ENCODE measurements around the gene ALKBH5. TPM values are rescaled to one million over a fixed set of nuclear protein-coding genes. Genes with fewer than 3 reads are reported as not detected.

The ALKBH5 gene
- polyA plus RNA-seq, 1 donor from 2014 or later = 55.0 TPM

DNA sequence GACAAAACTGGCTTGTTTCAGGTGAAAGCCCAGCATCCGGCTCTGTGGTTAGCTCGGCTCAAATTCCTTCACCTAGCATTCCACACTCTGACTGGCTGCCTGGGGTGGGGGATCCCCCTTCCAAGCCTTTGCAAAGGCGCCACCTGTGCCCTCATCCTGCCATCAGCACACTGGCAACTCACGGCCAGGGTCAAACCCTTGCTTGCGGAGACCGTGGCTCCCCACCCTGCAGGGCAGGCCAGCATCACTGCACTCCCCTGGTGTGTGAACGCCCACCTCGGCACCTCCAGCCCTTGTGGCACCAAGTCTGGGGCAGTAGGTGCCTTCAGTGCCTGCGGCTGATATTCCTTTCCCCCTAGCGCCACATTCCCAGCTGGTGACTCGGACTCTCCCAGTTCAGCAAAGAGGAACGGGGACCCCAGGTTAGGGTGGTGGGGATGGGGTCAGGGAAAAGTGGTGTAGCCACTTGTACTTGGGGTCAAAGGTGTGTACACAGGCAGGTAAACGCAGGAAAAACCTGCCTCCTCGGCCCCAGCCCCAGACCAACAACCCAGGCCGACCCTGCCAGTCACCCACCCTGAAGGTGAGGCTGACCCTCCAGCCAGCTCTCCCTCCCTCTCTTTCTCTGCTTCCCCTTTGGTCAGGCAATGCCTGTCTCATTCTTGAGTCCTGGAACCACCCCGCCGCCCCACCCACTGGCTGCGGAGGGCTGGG, 73.8 kb downstream of the ALKBH5 start:
- H3F3A ChIP-seq (ENCODE audit: insufficient read depth, low read length, poor library complexity, severe bottlenecking) = no peaks in the 10 kb centered on the region
- no peaks in the 10 kb centered on the region for H3K9me3 ChIP-seq (ENCODE audit: low read length)
- no peaks in the 10 kb centered on the region for H3K36me3 ChIP-seq (ENCODE audit: insufficient read depth, low read length)
- H3K27ac ChIP-seq (ENCODE audit: low read length) = peak overlapping the region; percentile 67
- peak overlapping the region; percentile 89 for H3K9ac ChIP-seq (ENCODE audit: low read length)
- TF ChIP-seq RAD21 (conservative IDR thresholded peaks at IDR 0.05) (no peak), POLR2AphosphoS5 (IDR thresholded peaks at IDR 0.05) (no peak), MXI1 (conservative IDR thresholded peaks at IDR 0.05; ENCODE audit: poor library complexity, severe bottlenecking) (no peak), EZH2 (IDR thresholded peaks at IDR 0.05; ENCODE audit: borderline replicate concordance, insufficient read depth, low read length, poor library complexity, severe bottlenecking) (no peak), SMC3 (conservative IDR thresholded peaks at IDR 0.05; ENCODE audit: poor library complexity) (no peak), TAF1 (IDR thresholded peaks at IDR 0.05; ENCODE audit: low read depth) (no peak), CTCF (IDR thresholded peaks at IDR 0.05; ENCODE audit: poor library complexity, severe bottlenecking) (no peak), EP300 (conservative IDR thresholded peaks at IDR 0.05; ENCODE audit: poor library complexity, severe bottlenecking) (no peak)
- TF ChIP-seq, protein P1, sequence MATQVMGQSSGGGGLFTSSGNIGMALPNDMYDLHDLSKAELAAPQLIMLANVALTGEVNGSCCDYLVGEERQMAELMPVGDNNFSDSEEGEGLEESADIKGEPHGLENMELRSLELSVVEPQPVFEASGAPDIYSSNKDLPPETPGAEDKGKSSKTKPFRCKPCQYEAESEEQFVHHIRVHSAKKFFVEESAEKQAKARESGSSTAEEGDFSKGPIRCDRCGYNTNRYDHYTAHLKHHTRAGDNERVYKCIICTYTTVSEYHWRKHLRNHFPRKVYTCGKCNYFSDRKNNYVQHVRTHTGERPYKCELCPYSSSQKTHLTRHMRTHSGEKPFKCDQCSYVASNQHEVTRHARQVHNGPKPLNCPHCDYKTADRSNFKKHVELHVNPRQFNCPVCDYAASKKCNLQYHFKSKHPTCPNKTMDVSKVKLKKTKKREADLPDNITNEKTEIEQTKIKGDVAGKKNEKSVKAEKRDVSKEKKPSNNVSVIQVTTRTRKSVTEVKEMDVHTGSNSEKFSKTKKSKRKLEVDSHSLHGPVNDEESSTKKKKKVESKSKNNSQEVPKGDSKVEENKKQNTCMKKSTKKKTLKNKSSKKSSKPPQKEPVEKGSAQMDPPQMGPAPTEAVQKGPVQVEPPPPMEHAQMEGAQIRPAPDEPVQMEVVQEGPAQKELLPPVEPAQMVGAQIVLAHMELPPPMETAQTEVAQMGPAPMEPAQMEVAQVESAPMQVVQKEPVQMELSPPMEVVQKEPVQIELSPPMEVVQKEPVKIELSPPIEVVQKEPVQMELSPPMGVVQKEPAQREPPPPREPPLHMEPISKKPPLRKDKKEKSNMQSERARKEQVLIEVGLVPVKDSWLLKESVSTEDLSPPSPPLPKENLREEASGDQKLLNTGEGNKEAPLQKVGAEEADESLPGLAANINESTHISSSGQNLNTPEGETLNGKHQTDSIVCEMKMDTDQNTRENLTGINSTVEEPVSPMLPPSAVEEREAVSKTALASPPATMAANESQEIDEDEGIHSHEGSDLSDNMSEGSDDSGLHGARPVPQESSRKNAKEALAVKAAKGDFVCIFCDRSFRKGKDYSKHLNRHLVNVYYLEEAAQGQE (IDR thresholded peaks at IDR 0.05; ENCODE audit: borderline replicate concordance) = no peak
- H3K4me2 ChIP-seq (ENCODE audit: low read length) = peak overlapping the region; percentile 63
- peak overlapping the region; percentile 98 for H3K4me3 ChIP-seq (ENCODE audit: low read length)
- H2AFZ ChIP-seq (ENCODE audit: low read depth, low read length) = peak overlapping the region; percentile 27
- H3K79me2 ChIP-seq (replicated peaks; ENCODE audit: insufficient read depth, low read length) = peaks cover 31% of the 10 kb centered on the region
- no peaks in the 10 kb centered on the region for H3K27me3 ChIP-seq (ENCODE audit: insufficient read depth, low read depth, low read length)
- no peaks in the 10 kb centered on the region for H3K9me2 ChIP-seq (ENCODE audit: insufficient read depth, low read length)
- H4K20me1 ChIP-seq (ENCODE audit: insufficient read depth) = no peaks in the 10 kb centered on the region

DNA sequence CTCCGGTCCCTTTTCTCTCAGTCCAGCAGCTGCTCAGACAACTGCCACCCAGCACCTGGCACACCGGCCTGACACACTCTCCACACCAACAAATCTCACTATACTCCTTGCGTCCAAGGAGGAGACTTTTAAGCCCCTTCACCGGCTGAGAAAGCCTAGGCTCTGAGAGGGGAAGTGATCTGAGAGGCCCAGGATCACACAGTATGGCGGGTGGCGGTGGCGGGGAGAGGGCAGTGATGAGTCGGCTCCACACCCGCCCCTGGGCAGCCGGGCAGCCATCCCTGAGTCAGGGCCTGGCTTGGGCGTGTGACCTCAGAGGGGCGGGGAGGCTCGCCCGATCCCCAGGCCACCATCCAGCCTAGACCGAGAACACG, 74.3 kb downstream of the ALKBH5 start:
- H3K27me3 ChIP-seq (ENCODE audit: insufficient read depth, low read depth, low read length) = no peaks in the 10 kb centered on the region
- no peaks in the 10 kb centered on the region for H3K36me3 ChIP-seq (ENCODE audit: insufficient read depth, low read length)
- TF ChIP-seq EP300 (conservative IDR thresholded peaks at IDR 0.05; ENCODE audit: poor library complexity, severe bottlenecking) (no peak), MXI1 (conservative IDR thresholded peaks at IDR 0.05; ENCODE audit: poor library complexity, severe bottlenecking) (no peak), EZH2 (IDR thresholded peaks at IDR 0.05; ENCODE audit: borderline replicate concordance, insufficient read depth, low read length, poor library complexity, severe bottlenecking) (no peak), CTCF (IDR thresholded peaks at IDR 0.05; ENCODE audit: poor library complexity, severe bottlenecking) (no peak), TAF1 (IDR thresholded peaks at IDR 0.05; ENCODE audit: low read depth) (no peak), SMC3 (conservative IDR thresholded peaks at IDR 0.05; ENCODE audit: poor library complexity) (no peak), RAD21 (conservative IDR thresholded peaks at IDR 0.05) (no peak), POLR2AphosphoS5 (IDR thresholded peaks at IDR 0.05) (no peak)
- TF ChIP-seq, protein P1 (IDR thresholded peaks at IDR 0.05; ENCODE audit: borderline replicate concordance) = no peak
- peaks cover 31% of the 10 kb centered on the region for H3K79me2 ChIP-seq (replicated peaks; ENCODE audit: insufficient read depth, low read length)
- peak overlapping the region; percentile 89 for H3K9ac ChIP-seq (ENCODE audit: low read length)
- H3K9me3 ChIP-seq (ENCODE audit: low read length) = no peaks in the 10 kb centered on the region
- H2AFZ ChIP-seq (ENCODE audit: low read depth, low read length) = peak overlapping the region; percentile 27
- peak overlapping the region; percentile 63 for H3K4me2 ChIP-seq (ENCODE audit: low read length)
- H3K27ac ChIP-seq (ENCODE audit: low read length) = peak overlapping the region; percentile 67
- H3K9me2 ChIP-seq (ENCODE audit: insufficient read depth, low read length) = no peaks in the 10 kb centered on the region
- peak overlapping the region; percentile 98 for H3K4me3 ChIP-seq (ENCODE audit: low read length)
- H4K20me1 ChIP-seq (ENCODE audit: insufficient read depth) = no peaks in the 10 kb centered on the region
- no peaks in the 10 kb centered on the region for H3F3A ChIP-seq (ENCODE audit: insufficient read depth, low read length, poor library complexity, severe bottlenecking)

Measured in neural cell (in vitro differentiated cells).